Measurements from ENCODE around the gene PCNX1.

The PCNX1 gene

DNA sequence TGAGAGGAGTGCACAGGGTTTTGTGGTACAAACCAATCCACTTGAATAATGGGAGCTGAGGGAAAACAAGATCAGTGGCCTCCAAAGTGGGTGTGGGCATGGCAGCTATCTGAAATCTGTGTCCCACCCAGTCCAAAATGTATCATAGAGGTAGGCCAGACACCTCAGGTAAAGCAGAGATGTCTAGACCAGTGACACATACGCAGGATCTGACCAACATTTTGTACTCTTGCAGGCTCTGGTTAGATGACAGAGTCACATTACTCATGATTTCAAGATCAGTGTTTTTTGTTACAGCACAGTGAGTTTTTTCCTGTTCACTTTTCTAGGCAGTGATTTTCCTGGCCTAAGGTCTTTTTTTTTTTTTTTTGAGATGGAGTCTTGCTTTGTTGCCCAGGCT lies 211.8 kb downstream of the PCNX1 start:
- Histone ChIP-seq H3K27me3 (replicated peaks; ENCODE audit: control insufficient read depth, insufficient read depth, low read length) (no peaks in the 10 kb centered on the region), H3K36me3 (ENCODE audit: control insufficient read depth, insufficient read depth, low read length) (peaks cover 1% of the 10 kb centered on the region), H3K4me3 (replicated peaks; ENCODE audit: low read depth, low read length) (no peak overlapping the region)
- DNase-seq (ENCODE audit: extremely low read depth, insufficient read length) = no peak
- TF ChIP-seq, protein P1, sequence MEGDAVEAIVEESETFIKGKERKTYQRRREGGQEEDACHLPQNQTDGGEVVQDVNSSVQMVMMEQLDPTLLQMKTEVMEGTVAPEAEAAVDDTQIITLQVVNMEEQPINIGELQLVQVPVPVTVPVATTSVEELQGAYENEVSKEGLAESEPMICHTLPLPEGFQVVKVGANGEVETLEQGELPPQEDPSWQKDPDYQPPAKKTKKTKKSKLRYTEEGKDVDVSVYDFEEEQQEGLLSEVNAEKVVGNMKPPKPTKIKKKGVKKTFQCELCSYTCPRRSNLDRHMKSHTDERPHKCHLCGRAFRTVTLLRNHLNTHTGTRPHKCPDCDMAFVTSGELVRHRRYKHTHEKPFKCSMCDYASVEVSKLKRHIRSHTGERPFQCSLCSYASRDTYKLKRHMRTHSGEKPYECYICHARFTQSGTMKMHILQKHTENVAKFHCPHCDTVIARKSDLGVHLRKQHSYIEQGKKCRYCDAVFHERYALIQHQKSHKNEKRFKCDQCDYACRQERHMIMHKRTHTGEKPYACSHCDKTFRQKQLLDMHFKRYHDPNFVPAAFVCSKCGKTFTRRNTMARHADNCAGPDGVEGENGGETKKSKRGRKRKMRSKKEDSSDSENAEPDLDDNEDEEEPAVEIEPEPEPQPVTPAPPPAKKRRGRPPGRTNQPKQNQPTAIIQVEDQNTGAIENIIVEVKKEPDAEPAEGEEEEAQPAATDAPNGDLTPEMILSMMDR (IDR thresholded peaks at IDR 0.05; ENCODE audit: insufficient read depth, low read length, poor library complexity, severe bottlenecking) = no peak

DNA sequence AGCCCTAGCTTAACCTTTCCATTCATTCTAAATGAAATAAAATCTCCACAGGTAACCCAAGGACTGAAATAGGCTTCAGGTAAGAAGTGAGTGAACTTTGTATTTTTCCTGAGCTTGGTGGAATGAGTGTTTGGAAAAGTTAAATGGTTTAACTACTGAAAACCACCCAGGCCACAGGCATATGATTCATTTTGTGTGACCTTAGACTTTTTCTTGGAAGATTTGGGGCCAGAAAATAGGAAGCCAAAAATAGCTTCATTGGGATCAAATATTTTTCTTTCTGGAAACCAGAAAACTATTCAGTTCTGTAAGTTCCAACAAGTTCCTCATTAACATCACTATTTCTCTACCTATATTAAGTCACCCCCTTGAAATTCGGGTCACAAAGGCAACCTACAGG lies 212.6 kb downstream of the PCNX1 start:
- TF ChIP-seq, protein P1 (IDR thresholded peaks at IDR 0.05; ENCODE audit: insufficient read depth, low read length, poor library complexity, severe bottlenecking) = no peak
- Histone ChIP-seq H3K27me3 (replicated peaks; ENCODE audit: control insufficient read depth, insufficient read depth, low read length) (no peaks in the 10 kb centered on the region), H3K36me3 (ENCODE audit: control insufficient read depth, insufficient read depth, low read length) (peaks cover 1% of the 10 kb centered on the region), H3K4me3 (replicated peaks; ENCODE audit: low read depth, low read length) (no peak overlapping the region)
- DNase-seq (ENCODE audit: extremely low read depth, insufficient read length) = no peak

DNA sequence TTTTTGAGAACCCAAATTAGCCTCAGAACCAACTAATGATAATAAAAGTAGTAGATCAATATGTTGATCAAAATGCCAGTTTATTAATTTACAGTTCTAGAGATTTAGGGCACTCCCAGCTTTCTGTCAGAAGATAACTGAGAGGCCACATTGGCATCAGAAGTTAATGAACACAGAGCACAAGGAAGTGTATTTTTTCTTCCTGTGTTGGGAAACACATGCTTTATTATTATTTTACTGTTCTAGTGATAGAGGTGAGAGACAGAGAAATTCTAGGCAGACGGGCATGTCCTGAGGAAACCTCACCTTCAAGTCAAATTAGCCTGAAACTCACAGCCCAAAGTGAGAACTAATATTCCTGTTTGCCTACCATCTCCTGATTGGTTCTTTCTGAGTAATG lies 213.7 kb downstream of the PCNX1 start:
- H3K36me3 ChIP-seq (ENCODE audit: control insufficient read depth, insufficient read depth, low read length) = peaks cover 1% of the 10 kb centered on the region
- no peaks in the 10 kb centered on the region for H3K27me3 ChIP-seq (replicated peaks; ENCODE audit: control insufficient read depth, insufficient read depth, low read length)
- TF ChIP-seq, protein P1 (IDR thresholded peaks at IDR 0.05; ENCODE audit: insufficient read depth, low read length, poor library complexity, severe bottlenecking) = no peak
- no peak for DNase-seq (ENCODE audit: extremely low read depth, insufficient read length)
- H3K4me3 ChIP-seq (replicated peaks; ENCODE audit: low read depth, low read length) = no peak overlapping the region

DNA sequence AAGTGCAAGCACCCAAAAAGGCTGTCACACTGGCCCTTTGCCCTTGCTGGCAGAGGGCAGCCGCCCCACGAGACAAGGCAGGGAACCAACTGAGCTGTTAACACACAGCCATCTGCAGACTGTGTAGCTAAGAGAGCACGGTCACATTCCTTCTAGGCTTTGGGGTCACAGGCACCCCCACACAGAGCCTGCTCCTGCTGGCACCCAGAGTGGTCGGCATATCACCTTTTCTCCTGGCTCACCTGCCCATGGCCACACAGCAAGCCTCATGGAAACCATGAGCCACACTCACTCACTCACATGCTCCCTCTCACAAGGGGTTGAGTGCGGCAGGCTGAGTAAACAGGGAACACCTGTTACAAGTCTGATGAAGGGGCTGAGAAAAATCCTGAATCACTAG lies 214.5 kb downstream of the PCNX1 start:
- TF ChIP-seq, protein P1 (IDR thresholded peaks at IDR 0.05; ENCODE audit: insufficient read depth, low read length, poor library complexity, severe bottlenecking) = no peak
- Histone ChIP-seq H3K27me3 (replicated peaks; ENCODE audit: control insufficient read depth, insufficient read depth, low read length) (no peaks in the 10 kb centered on the region), H3K4me3 (replicated peaks; ENCODE audit: low read depth, low read length) (no peak overlapping the region), H3K36me3 (ENCODE audit: control insufficient read depth, insufficient read depth, low read length) (peaks cover 1% of the 10 kb centered on the region)
- no peak for DNase-seq (ENCODE audit: extremely low read depth, insufficient read length)

DNA sequence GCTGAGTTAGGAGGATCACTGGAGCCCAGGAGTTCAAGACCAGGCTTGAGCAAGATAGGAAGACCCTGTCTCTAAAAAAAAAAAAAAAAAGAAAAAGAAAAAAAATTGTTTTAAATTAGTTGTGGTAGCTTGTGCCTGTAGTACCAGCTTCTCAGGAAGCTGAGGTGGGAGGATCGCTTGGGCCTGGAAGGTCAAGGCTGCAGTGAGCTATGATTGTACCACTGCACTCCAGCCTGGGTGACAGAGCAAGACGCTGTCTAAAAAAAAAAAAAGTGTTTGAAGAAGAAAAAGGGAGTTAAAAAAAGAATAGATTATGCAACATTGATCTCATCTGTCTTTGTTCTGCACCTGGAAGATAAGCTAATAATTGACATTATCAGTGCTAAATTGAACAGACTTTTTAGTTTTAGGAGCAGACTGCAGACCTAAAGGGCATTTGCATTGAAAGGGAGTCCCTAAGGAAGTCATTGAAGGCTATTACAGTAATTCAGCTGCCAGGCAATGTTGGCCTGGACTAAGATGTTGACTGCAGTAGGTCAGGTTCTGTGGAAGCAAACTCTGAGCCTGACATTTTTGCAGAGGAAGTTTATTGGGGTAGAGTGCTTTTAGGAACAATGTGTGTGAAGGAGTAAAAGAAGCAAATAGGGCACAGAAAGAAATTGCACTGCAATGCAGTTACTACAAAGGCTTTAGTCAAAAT lies 215.8 kb downstream of the PCNX1 start:
- TF ChIP-seq, protein P1 (IDR thresholded peaks at IDR 0.05; ENCODE audit: insufficient read depth, low read length, poor library complexity, severe bottlenecking) = no peak

More for the DNA sequence above, 215.8 kb downstream of the PCNX1 start:
- peaks cover 1% of the 10 kb centered on the region for H3K36me3 ChIP-seq (ENCODE audit: control insufficient read depth, insufficient read depth, low read length)
- no peak for DNase-seq (ENCODE audit: extremely low read depth, insufficient read length)
- no peak overlapping the region for H3K4me3 ChIP-seq (replicated peaks; ENCODE audit: low read depth, low read length)
- H3K27me3 ChIP-seq (replicated peaks; ENCODE audit: control insufficient read depth, insufficient read depth, low read length) = no peaks in the 10 kb centered on the region
